HG02610 (cell line): ENCODE measurements around the gene EXTL1.

Experiments
- ATAC-seq: cut with Tn5 transposase; IDR thresholded peaks from one replicate; pipeline ENCODE4 v1.9.1; 2021; ENCODE audit warnings: mild to moderate bottlenecking, moderate library complexity; ENCODE audit not compliant: unreplicated experiment

Gene EXTL1

DNA sequence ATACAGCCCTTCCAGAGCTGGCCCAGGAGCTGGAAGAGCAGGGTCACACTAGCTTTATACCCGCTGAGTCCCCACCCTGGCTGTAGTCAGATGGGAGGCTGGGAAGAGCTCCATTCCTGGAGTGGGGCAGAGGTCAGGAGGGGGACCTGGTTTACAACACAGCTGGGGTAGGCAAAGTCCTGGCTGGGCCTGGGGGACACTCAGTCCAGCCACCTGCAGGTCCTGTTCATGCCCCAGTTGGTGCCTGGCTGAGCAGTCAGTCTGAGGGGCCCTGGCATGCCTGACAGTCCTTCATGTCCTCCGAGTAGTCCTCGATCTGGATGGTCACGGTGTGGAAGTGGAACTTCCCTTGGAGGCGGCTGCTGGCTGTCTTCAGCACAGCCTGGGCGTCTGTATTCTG lies 17.3 kb downstream of the EXTL1 start:
- ATAC-seq, result no peak

DNA sequence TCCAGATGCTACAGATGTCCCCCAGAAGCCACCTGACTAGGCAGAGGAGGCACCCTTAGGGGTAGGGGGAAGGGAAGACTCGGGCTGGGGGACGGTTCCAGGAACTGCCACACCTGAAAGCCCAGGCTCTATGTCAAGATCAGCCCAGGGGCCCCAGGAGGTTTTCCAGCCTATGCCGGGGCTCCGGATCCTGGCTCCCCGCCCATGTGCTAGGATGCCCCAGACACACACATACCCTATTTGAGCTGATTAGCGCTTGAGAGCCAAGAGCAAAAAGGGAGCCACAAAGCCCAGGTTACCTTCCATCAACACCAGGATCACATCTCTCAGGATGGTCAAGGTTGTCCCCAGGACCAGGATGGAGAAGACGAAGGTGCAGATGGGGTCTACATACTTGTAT lies 19.8 kb downstream of the EXTL1 start:
- ATAC-seq, result no peak

DNA sequence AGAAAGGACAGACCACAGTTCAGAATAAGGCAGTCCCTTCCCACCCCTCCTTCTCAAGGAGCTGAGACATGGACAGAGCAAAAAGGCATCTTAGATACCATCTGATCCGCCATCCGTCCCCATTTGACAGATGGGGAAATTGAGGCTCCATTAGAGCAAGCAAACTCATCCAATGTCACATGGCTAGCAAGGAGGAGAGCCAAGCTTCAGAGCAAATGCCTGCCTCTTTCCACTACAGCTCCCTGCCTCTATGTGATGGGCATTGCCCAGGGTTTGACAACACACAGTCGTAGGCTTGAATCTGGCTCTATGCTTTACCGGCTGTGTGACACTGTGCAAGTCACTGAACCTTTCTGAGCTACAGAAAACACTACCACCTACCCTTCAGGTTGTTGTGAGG lies 20.4 kb downstream of the EXTL1 start:
- no peak for ATAC-seq

- ATAC-seq, result no peak
These were observed 22.2 kb downstream of the EXTL1 start for GRCh38 chr1:26043765-26044164.

GRCh38 chr1:26044414-26044813 lies 22.8 kb downstream of the EXTL1 start:
- ATAC-seq, result no peak

- ATAC-seq, result no peak
These were observed 23.6 kb downstream of the EXTL1 start for GRCh38 chr1:26044971-26045721.

- no peak for ATAC-seq
These were observed 24.2 kb downstream of the EXTL1 start, which contains the start of gene SLC30A2 for GRCh38 chr1:26045722-26046245. Gene SLC30A2 (minus strand): TSS chr1:26046118. CDS start chr1:26045896, 222 bp downstream.

DNA sequence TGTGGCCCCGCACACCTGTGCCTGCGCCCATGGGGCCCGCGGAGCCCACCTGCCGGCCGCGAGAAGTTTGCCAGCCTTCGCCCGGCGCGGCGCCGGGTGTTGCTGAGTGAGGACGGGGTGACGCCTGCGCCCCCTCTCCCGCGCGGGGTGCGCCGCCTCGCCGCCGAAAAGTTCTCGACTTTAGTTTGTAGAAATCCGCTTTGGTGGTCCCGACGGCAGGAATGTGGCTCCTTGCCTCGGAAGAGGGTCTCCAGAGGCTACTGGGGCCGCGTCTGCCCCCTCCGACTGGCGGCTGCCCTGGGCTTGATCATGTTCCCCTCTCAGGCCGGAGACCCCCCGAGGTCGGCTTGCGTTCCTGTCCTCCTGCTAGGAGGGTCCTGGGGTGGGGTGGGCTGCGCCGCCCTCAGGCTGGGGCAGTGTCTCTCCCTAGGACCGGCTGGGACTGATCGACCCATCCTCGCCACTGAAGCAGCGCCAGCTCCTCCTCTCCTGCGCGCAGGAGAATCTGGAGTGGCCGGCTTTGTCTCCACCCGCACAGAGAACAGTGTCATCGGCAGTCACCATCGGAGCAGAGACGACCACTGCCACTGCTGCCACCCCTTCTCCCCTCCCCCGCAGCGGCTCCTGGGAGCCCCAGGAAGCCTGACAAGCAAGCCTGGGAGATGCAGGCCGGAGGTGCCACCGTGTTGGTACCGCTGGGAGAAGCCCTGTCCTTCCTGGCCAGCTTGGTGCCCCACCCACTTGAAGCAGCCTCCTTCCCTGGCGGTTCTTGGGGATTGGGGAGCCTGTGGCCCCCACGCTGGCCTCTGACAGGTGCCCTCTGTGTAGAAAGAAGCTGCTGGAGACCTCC lies 24.9 kb downstream of the EXTL1 start:
- no peak for ATAC-seq

DNA sequence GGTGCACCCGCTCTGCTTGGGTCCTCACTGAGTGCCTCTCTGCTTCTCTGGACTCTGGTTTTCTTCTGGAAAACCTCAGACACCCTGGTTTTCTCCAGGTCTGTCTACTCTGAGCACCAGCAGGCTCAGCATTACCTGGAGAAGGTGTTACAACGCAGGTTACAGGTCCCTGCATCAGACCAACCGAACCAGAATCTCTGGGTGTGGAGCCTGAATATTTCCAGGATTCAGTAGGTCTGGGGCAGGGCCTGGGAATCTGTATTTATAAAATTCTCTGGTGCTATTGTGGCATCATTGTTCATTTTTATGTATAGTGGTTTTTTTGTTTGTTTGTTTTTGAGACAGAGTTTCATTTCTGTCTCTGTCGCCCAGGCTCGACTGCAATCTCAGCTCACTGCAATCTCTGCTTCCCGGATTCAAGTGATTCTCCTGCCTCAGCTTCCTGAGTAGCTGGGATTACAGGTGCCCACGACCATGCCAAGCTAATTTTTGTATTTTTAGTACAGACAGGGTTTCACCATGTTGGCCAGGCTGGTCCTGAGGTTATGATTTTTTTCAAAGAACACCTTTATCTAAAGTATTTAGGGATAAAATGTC lies 25.8 kb downstream of the EXTL1 start:
- ATAC-seq, result no peak

GRCh38 chr1:26049531-26050247 lies 28.1 kb downstream of the EXTL1 start:
- no peak for ATAC-seq

- no peak for ATAC-seq
These were observed 28.7 kb downstream of the EXTL1 start for GRCh38 chr1:26050248-26050640.

GRCh38 chr1:26053718-26054560 lies 32.4 kb downstream of the EXTL1 start:
- no peak for ATAC-seq

DNA sequence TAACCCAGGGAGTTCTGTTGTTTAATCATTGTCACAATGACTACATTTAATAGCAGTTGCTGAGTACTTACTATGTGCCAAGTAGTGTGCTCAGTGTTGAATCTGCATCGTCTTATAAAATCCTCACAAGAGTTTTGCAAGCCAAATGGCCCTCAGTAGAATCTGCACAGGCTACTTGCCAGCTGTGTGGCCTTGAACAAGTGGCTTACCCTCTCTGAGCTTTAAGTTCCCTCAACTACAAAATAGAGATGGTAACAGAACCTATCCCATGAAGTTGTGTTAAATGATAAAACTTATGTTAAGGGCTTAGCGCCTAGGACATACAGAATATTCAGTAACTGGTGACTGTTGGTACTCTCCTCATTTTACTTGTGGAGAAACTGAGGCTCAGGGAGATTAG lies 33.5 kb downstream of the EXTL1 start:
- ATAC-seq, result no peak

- ATAC-seq, result no peak
These were observed 35.6 kb downstream of the EXTL1 start for GRCh38 chr1:26057189-26057588.

DNA sequence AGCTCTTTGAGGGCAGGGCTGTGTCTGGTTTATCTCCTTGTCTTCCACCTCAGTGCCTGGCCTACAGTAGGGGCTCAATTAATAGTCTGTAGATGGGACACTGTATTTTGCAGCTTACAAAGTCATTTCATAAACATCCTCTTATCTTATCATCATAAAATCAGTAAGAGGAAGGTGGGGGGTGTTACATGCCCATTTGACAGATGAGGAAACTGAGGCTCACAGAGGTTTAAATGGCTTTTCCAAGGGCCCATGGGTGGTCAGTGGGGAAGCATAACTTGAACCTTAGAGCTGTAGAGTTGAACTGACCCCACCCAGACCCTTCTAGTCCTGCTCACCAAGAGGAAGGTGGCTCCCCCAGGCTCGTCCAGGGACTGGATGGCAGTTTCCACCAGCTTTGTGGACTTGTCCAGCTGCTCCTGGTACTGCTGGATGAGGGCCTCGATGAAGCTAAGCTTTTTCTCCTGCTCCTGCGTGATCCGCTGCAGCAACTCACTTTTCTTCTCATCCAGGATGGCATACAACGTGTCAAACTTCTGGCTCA lies 36.5 kb downstream of the EXTL1 start:
- no peak for ATAC-seq

DNA sequence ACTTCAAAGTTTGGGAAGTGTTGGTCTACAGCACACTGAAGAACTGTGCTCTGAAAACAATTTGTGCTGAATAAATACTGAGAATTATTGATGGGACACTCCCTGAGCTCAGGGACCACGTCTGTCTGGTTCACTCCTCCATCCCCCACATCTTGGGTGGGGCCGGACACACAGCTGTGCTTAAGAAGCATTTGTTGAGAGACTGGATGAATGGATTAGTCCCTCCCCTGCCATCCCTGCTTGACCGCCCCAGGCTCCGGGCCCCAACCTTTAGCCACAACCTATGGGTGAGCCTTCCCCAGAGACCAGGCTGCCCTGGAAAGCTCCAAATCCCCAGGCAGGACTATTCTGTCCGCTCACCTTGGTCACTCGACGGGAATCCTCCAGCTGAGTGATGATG lies 38.3 kb downstream of the EXTL1 start:
- no peak for ATAC-seq

DNA sequence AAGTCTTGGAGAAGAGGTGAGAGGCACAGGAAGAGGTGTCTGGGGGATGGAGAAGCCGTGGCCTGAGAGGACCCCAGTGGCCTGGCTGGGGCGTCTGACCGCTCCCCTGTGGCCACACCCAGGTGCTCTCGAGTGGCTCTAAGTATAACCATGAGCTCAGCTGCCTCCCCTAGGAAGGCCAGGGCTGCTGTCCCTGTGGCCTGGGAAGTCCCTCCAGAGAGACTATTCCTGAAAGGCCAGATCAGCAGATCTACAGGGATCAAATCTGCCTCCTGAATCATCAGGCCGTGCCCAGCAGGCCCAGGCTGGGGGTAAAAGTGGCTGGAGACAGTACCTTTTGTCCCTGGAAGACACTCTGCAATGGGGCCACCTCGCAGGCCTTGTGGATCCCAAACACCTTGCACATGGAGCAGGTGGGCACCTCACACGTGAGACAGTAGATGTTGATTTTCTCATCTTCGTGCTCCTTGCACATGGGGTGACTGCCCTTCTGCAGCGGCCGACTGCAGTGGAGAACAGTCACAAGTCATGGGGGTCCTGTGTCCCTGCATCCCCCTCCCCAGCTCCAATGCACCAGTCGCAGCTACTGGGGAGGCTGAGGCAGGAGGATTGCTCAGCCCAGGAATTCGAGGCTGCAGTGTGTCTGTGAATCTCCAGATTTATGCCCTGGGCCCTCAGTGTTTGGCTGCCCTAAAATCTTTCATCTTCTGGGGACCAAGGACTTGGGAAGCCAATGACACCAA lies 39.4 kb downstream of the EXTL1 start:
- no peak for ATAC-seq

GRCh38 chr1:26064553-26064952 lies 43.0 kb downstream of the EXTL1 start:
- ATAC-seq, result no peak

- no peak for ATAC-seq
These were observed 44.6 kb downstream of the EXTL1 start for GRCh38 chr1:26066160-26066559.
